Neural cell (in vitro differentiated cells): ENCODE results near the gene MAGOHB. TPM values are rescaled to one million over a fixed set of nuclear protein-coding genes. Genes with fewer than 3 reads are reported as not detected.

Experiments used
- H2AFZ ChIP-seq: fragments of 200-600, 300-800 bp; sonication (generic), shearing (Covaris generic); 2 replicates; pipeline ENCODE4 v1.6.0; 2014; ENCODE audit warnings: low read depth, mild to moderate bottlenecking, antibody characterized with exemption, low read length, moderate library complexity
- H3F3A ChIP-seq: fragments of 200-600 bp; shearing (Covaris generic); 2 replicates; pipeline ENCODE4 v1.6.1; 2016; ENCODE audit warnings: mild to moderate bottlenecking, moderate library complexity, mixed read lengths, antibody characterized with exemption, low read length; ENCODE audit not compliant: insufficient read depth, poor library complexity, severe bottlenecking
- H3K27ac ChIP-seq: fragments of 200-600, 300-800 bp; sonication (generic), shearing (Covaris generic); 2 replicates; pipeline ENCODE4 v1.5.1; 2014; ENCODE audit warnings: mild to moderate bottlenecking, low read length, moderate library complexity
- H3K27me3 ChIP-seq: fragments of 300-800, 200-600 bp; sonication (generic), shearing (Covaris generic); 2 replicates; pipeline ENCODE4 v1.6.0; 2014; ENCODE audit warnings: mild to moderate bottlenecking, low read depth, low read length, moderate library complexity; ENCODE audit not compliant: insufficient read depth
- H3K36me3 ChIP-seq: fragments of 300-800, 200-600 bp; sonication (generic), shearing (Covaris generic); 2 replicates; pipeline ENCODE4 v1.5.1; 2014; ENCODE audit warnings: mild to moderate bottlenecking, antibody characterized with exemption, low read length, moderate library complexity; ENCODE audit not compliant: insufficient read depth
- H3K4me2 ChIP-seq: fragments of 300-800, 200-600 bp; sonication (generic), shearing (Covaris generic); 2 replicates; pipeline ENCODE4 v1.6.0; 2014; ENCODE audit warnings: mild to moderate bottlenecking, low read length
- H3K4me3 ChIP-seq: fragments of 300-800, 200-600 bp; sonication (generic), shearing (Covaris generic); 2 replicates; pipeline ENCODE4 v1.5.1; 2014; ENCODE audit warnings: mild to moderate bottlenecking, low read length, moderate library complexity
- H3K79me2 ChIP-seq: fragments of 200-600 bp; shearing (Covaris generic); replicated peaks from 2 replicates; pipeline ENCODE4 v1.6.0; 2014; ENCODE audit warnings: mild to moderate bottlenecking, low read length, moderate library complexity; ENCODE audit not compliant: insufficient read depth
- H3K9ac ChIP-seq: fragments of 300-800, 200-600 bp; sonication (generic), shearing (Covaris generic); 2 replicates; pipeline ENCODE4 v1.6.1; 2016; ENCODE audit warnings: mild to moderate bottlenecking, low read length, mixed read lengths
- H3K9me2 ChIP-seq: fragments of 200-600 bp; shearing (Covaris generic); 2 replicates; pipeline ENCODE4 v1.6.1; 2016; ENCODE audit warnings: mild to moderate bottlenecking, low read length, mixed read lengths; ENCODE audit not compliant: insufficient read depth
- H3K9me3 ChIP-seq: fragments of 200-600, 300-800 bp; sonication (generic), shearing (Covaris generic); 2 replicates; pipeline ENCODE4 v1.6.1; 2016; ENCODE audit warnings: mild to moderate bottlenecking, mixed run types, low read length, moderate library complexity, mixed read lengths
- H4K20me1 ChIP-seq: fragments of 200-600 bp; shearing (Covaris generic); 2 replicates; pipeline ENCODE4 v1.6.1; 2016; ENCODE audit warnings: mild to moderate bottlenecking, mixed run types; ENCODE audit not compliant: insufficient read depth
- CTCF ChIP-seq: fragments of 450-650 bp; IDR thresholded peaks from 2 replicates; pipeline ENCODE4 v1.5.1; 2014; ENCODE audit warnings: antibody characterized with exemption, mild to moderate bottlenecking, moderate library complexity; ENCODE audit not compliant: poor library complexity, severe bottlenecking
- EP300 ChIP-seq: fragments of 450-650 bp; conservative IDR thresholded peaks from 2 replicates; pipeline ENCODE4 v1.6.1; 2014; ENCODE audit warnings: antibody characterized with exemption, mild to moderate bottlenecking, moderate library complexity; ENCODE audit not compliant: poor library complexity, severe bottlenecking
- EZH2 ChIP-seq: fragments of 200-600, 300-800 bp; shearing (Covaris generic), sonication (generic); IDR thresholded peaks from 2 replicates; pipeline ENCODE4 v1.6.1; 2014; ENCODE audit warnings: antibody characterized with exemption, low read length, borderline replicate concordance, mild to moderate bottlenecking; ENCODE audit not compliant: insufficient read depth, poor library complexity, severe bottlenecking
- MXI1 ChIP-seq: fragments of 450-650 bp; conservative IDR thresholded peaks from 2 replicates; pipeline ENCODE4 v1.6.1; 2014; ENCODE audit warnings: antibody characterized with exemption, mild to moderate bottlenecking; ENCODE audit not compliant: poor library complexity, severe bottlenecking
- POLR2AphosphoS5 ChIP-seq: IDR thresholded peaks from 2 replicates; pipeline ENCODE4 v1.6.1; 2012
- RAD21 ChIP-seq: fragments of 450-650 bp; conservative IDR thresholded peaks from 2 replicates; pipeline ENCODE4 v1.6.1; 2014; ENCODE audit warnings: antibody characterized with exemption, mild to moderate bottlenecking, moderate library complexity
- SMC3 ChIP-seq: fragments of 450-650 bp; conservative IDR thresholded peaks from 2 replicates; pipeline ENCODE4 v1.6.1; 2014; ENCODE audit warnings: antibody characterized with exemption, mild to moderate bottlenecking, moderate library complexity; ENCODE audit not compliant: poor library complexity
- TAF1 ChIP-seq: IDR thresholded peaks from 2 replicates; pipeline ENCODE4 v1.6.1; 2012; ENCODE audit warnings: low read depth
- polyA plus RNA-seq: library from polyadenylated mRNA; depleted of rRNA; stranded (reverse); fragments of >200 nt; gene quantifications from 2 replicates; pipeline ENCODE4 v1.2.3, GENCODE V29; 2014
- TF ChIP-seq, protein P1 (sequence below): IDR thresholded peaks from 2 replicates; pipeline ENCODE4 v1.6.1; 2012; ENCODE audit warnings: borderline replicate concordance

The MAGOHB gene
- polyA plus RNA-seq, 1 donor from 2014 or later: 43.3 TPM

GRCh38 chr12:10623131-10623530 lies 9.7 kb upstream of the MAGOHB start:
- Histone ChIP-seq H3K27me3 (no peaks in the 10 kb centered on the region), H3K4me3 (no peak overlapping the region), H3K36me3 (no peaks in the 10 kb centered on the region), H3K9me2 (no peaks in the 10 kb centered on the region), H3K9me3 (no peaks in the 10 kb centered on the region), H3F3A (no peaks in the 10 kb centered on the region), H3K27ac (no peak overlapping the region), H2AFZ (no peak overlapping the region), H3K79me2 (no peaks in the 10 kb centered on the region), H3K9ac (no peak overlapping the region), H4K20me1 (no peaks in the 10 kb centered on the region), H3K4me2 (no peak overlapping the region)
- TF ChIP-seq SMC3: no peak
- no peak for TF ChIP-seq CTCF
- no peak for TF ChIP-seq MXI1
- no peak for TF ChIP-seq POLR2AphosphoS5
- TF ChIP-seq EZH2: no peak
- TF ChIP-seq RAD21: no peak
- TF ChIP-seq, protein P1, sequence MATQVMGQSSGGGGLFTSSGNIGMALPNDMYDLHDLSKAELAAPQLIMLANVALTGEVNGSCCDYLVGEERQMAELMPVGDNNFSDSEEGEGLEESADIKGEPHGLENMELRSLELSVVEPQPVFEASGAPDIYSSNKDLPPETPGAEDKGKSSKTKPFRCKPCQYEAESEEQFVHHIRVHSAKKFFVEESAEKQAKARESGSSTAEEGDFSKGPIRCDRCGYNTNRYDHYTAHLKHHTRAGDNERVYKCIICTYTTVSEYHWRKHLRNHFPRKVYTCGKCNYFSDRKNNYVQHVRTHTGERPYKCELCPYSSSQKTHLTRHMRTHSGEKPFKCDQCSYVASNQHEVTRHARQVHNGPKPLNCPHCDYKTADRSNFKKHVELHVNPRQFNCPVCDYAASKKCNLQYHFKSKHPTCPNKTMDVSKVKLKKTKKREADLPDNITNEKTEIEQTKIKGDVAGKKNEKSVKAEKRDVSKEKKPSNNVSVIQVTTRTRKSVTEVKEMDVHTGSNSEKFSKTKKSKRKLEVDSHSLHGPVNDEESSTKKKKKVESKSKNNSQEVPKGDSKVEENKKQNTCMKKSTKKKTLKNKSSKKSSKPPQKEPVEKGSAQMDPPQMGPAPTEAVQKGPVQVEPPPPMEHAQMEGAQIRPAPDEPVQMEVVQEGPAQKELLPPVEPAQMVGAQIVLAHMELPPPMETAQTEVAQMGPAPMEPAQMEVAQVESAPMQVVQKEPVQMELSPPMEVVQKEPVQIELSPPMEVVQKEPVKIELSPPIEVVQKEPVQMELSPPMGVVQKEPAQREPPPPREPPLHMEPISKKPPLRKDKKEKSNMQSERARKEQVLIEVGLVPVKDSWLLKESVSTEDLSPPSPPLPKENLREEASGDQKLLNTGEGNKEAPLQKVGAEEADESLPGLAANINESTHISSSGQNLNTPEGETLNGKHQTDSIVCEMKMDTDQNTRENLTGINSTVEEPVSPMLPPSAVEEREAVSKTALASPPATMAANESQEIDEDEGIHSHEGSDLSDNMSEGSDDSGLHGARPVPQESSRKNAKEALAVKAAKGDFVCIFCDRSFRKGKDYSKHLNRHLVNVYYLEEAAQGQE: no peak
- TF ChIP-seq TAF1: no peak
- no peak for TF ChIP-seq EP300

GRCh38 chr12:10621278-10621677 lies 7.9 kb upstream of the MAGOHB start:
- Histone ChIP-seq H3K4me2 (no peak overlapping the region), H3K27me3 (no peaks in the 10 kb centered on the region)
- TF ChIP-seq MXI1 (no peak), TAF1 (no peak), SMC3 (no peak), CTCF (no peak), RAD21 (no peak), EZH2 (no peak), EP300 (no peak), POLR2AphosphoS5 (no peak)
- TF ChIP-seq, protein P1: no peak

More at GRCh38 chr12:10621278-10621677, 7.9 kb upstream of the MAGOHB start:
- Histone ChIP-seq H3K9me3 (no peaks in the 10 kb centered on the region), H3K36me3 (no peaks in the 10 kb centered on the region), H3K4me3 (no peak overlapping the region), H3F3A (no peaks in the 10 kb centered on the region), H4K20me1 (no peaks in the 10 kb centered on the region), H3K9ac (no peak overlapping the region), H3K27ac (no peak overlapping the region), H3K9me2 (no peaks in the 10 kb centered on the region), H3K79me2 (no peaks in the 10 kb centered on the region), H2AFZ (no peak overlapping the region)
